A549 (cell line): ENCODE results near the gene B3GALT6. TPM values are rescaled to one million over a fixed set of nuclear protein-coding genes. Genes with fewer than 3 reads are reported as not detected.

Experiments
- ATAC-seq, 2 experiments: fragments of 200-7000 bp in 1 of 2; fragments of >200 bp in 1 of 2; cut with Nextera tagmentation in 1 of 2; cut with Tn5 transposase in 1 of 2; 3 replicates each; pipeline versions ENCODE4 v1.8.0 to v1.9.1; 2018 to 2020; ENCODE audit warnings: mild to moderate bottlenecking in 1 of 2, moderate library complexity in 1 of 2
- CTCF ChIA-PET: fragments of 300-600 bp; sonication (Branson Sonifier 250); formaldehyde crosslinking; extraction: SDS; loops from one replicate; lab custom pipeline; 2021; ENCODE audit warnings: antibody characterized with exemption, inconsistent platforms; lab: Yijun Ruan, JAX
- POLR2A ChIA-PET: fragments of 350-600 bp; formaldehyde crosslinking; extraction: SDS; loops from one replicate; lab custom pipeline; 2021; ENCODE audit warnings: antibody characterized with exemption, inconsistent platforms; lab: Yijun Ruan, JAX
- DNase-seq, 2 experiments: peaks; one replicate each; pipeline versions ENCODE4 v3.0.0 to v3.0.0-alpha.2; 2011 to 2016; ENCODE audit warnings: low read depth in 1 of 2, low spot score in 1 of 2
- FAIRE-seq: peaks from 2 replicates; lab custom pipeline; 2011; peaks lifted over from hg19 to GRCh38; lab: Jason Lieb, UNC
- H3K27ac ChIP-seq, 2 experiments: fragments of >200 bp; sonication (Bioruptor Twin); formaldehyde crosslinking; 3 replicates each; pipeline ENCODE4 v1.5.1; 2016 to 2017
- H3K4me1 ChIP-seq: fragments of >200 bp; sonication (Bioruptor Twin); formaldehyde crosslinking; 3 replicates; pipeline ENCODE4 v1.6.1; 2016
- H3K4me2 ChIP-seq: fragments of >200 bp; sonication (Bioruptor Twin); formaldehyde crosslinking; 3 replicates; pipeline ENCODE4 v1.6.1; 2016
- H3K4me3 ChIP-seq: fragments of >200 bp; sonication (Bioruptor Twin); formaldehyde crosslinking; 3 replicates; pipeline ENCODE4 v1.5.1; 2016
- H3K9me3 ChIP-seq: fragments of >200 bp; sonication (Bioruptor Twin); formaldehyde crosslinking; 3 replicates; pipeline ENCODE4 v1.6.1; 2016
- BHLHE40 ChIP-seq: IDR thresholded peaks from 2 replicates; pipeline ENCODE4 v1.6.1; 2012; ENCODE audit warnings: low read depth, low read length, inconsistent platforms
- CBX8 ChIP-seq: fragments of 200-600 bp; sonication (generic); IDR thresholded peaks from 2 replicates; pipeline ENCODE4 v1.6.1; 2016
- CHD2 ChIP-seq: fragments of 150-350 bp; IDR thresholded peaks from 2 replicates; pipeline ENCODE4 v1.6.1; 2014; ENCODE audit warnings: low read length; ENCODE audit not compliant: partially characterized antibody
- EP300 ChIP-seq, 2 experiments: fragments of >200 bp; sonication (Bioruptor Twin); formaldehyde crosslinking; IDR thresholded peaks; 2 replicates in 1 of 2; 3 replicates in 1 of 2; pipeline ENCODE4 v1.6.1; 2016 to 2017
- ESRRA ChIP-seq: fragments of 150-350 bp; IDR thresholded peaks from 2 replicates; pipeline ENCODE4 v1.6.1; 2014; ENCODE audit warnings: mild to moderate bottlenecking, low read length, borderline replicate concordance
- FOSB ChIP-seq: fragments of 250-450 bp; sonication (Bioruptor Pico); IDR thresholded peaks from 2 replicates; pipeline ENCODE4 v1.5.0; 2020; ENCODE audit warnings: mild to moderate bottlenecking, moderate library complexity
- HES2 ChIP-seq: fragments of >200 bp; sonication (Bioruptor Twin); formaldehyde crosslinking; IDR thresholded peaks from 2 replicates; pipeline ENCODE4 v1.6.1; 2016
- JUN ChIP-seq, 2 experiments: fragments of >200 bp; sonication (Bioruptor Twin); formaldehyde crosslinking; IDR thresholded peaks; 2 replicates in 1 of 2; 3 replicates in 1 of 2; pipeline ENCODE4 v1.6.1; 2016 to 2017
- JUNB ChIP-seq: fragments of >200 bp; sonication (Bioruptor Twin); formaldehyde crosslinking; IDR thresholded peaks from 2 replicates; pipeline ENCODE4 v1.6.1; 2016
- POLR2A ChIP-seq: IDR thresholded peaks from 2 replicates; pipeline ENCODE4 v1.6.1; 2012; ENCODE audit warnings: mild to moderate bottlenecking, low read length
- POLR2AphosphoS2 ChIP-seq: conservative IDR thresholded peaks from 2 replicates; pipeline ENCODE4 v1.6.1; 2012; ENCODE audit warnings: low read length, improper control_type of control experiment, inconsistent platforms
- ZNF302 ChIP-seq: fragments of 250-450 bp; sonication (Bioruptor Pico); IDR thresholded peaks from 2 replicates; pipeline ENCODE4 v1.9.0; 2021; ENCODE audit warnings: inconsistent platforms, mild to moderate bottlenecking, moderate library complexity
- WGBS: methylation state at CpG from one replicate; pipeline ENCODE4 v1.1.6; 2017; ENCODE audit errors: missing lambda C conversion rate; 5-methylcytosine and 5-hydroxymethylcytosine counted together
- polyA plus RNA-seq, 4 experiments: library from polyadenylated mRNA; depleted of rRNA in 3 of 4; stranded (reverse); fragments of >200 nt; fragmentation: RNase III in 1 of 4; extraction: RNeasy Plus Mini Kit Qiagen cat#74134 plus additional on column Dnase treatment in 1 of 4; gene quantifications; 2 replicates in 3 of 4; 3 replicates in 1 of 4; pipeline ENCODE4 v1.2.3, GENCODE V29; 2011 to 2017
- TF ChIP-seq, protein P1 (sequence below): IDR thresholded peaks from 2 replicates; pipeline ENCODE4 v1.6.1; 2012
- TF ChIP-seq, protein P2 (sequence below): fragments of >200 bp; sonication (Bioruptor Twin); formaldehyde crosslinking; IDR thresholded peaks from 3 replicates; pipeline ENCODE4 v1.6.1; 2016
- TF ChIP-seq, protein P3 (sequence below): IDR thresholded peaks from 2 replicates; pipeline ENCODE4 v1.6.1; 2012; ENCODE audit warnings: low read depth, borderline replicate concordance

The B3GALT6 gene
- polyA plus RNA-seq, 2 of the 4 experiments (the other 2 are of a cell fraction), result 12.5 to 12.9 TPM

- no peak for FAIRE-seq
- POLR2A ChIA-PET, result interaction anchor here (0.6 to 0.7 kb wide), 2 partner anchors 9 to 16 kb away, joined by 3 to 5 read pairs; no protein-coding TSS in a partner anchor
- H3K4me3 ChIP-seq, result peak overlapping the region; percentile 99
- TF ChIP-seq, protein P1, sequence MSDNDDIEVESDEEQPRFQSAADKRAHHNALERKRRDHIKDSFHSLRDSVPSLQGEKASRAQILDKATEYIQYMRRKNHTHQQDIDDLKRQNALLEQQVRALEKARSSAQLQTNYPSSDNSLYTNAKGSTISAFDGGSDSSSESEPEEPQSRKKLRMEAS, result no peak
- no peak for TF ChIP-seq CBX8
- peak overlapping the region; percentile 93 for H3K4me2 ChIP-seq
- no CpG with 5 or more reads among the region's 31 CpGs for WGBS
- peak overlapping the region; percentile 95 to 99 for H3K27ac ChIP-seq
- no peak for ATAC-seq
- no peaks in the 10 kb centered on the region for H3K9me3 ChIP-seq
- H3K4me1 ChIP-seq, result peaks cover 17% of the 10 kb centered on the region
- CTCF ChIA-PET, result interaction anchor here (0.6 to 1.0 kb wide), 2 partner anchors 17 to 78 kb away, joined by 3 read pairs; no protein-coding TSS in a partner anchor
- DNase-seq, result no peak
These were observed 41.1 kb downstream of the B3GALT6 start for GRCh38 chr1:1273209-1273511.

GRCh38 chr1:1273512-1274298 is 41.7 kb downstream of the B3GALT6 start, which contains the start of gene UBE2J2:
UBE2J2 (minus strand) TSS chr1:1273854; CDS start chr1:1267992, 5,862 bp downstream.
- Histone ChIP-seq H3K4me1 (peaks cover 17% of the 10 kb centered on the region), H3K27ac (peak within 1 kb of the TSS; percentile 95 to 99), H3K9me3 (no peaks in the 10 kb centered on the region), H3K4me3 (peak within 1 kb of the TSS; percentile 99), H3K4me2 (peak within 1 kb of the TSS; percentile 93)
- ChIA-PET POLR2A (interaction anchor here (0.6 to 0.7 kb wide), 2 partner anchors 8 to 16 kb away, joined by 3 to 5 read pairs; no protein-coding TSS in a partner anchor), CTCF (interaction anchor here (0.6 to 1.0 kb wide), 2 partner anchors 17 to 78 kb away, joined by 3 read pairs; no protein-coding TSS in a partner anchor)
- TF ChIP-seq ZNF302, result no peak
- TF ChIP-seq POLR2A, result peak; percentile 65
- TF ChIP-seq JUN (IDR thresholded peaks at IDR 0.05), result peak; percentile 24 to 82; a peak in 3 of 5 replicates
- TF ChIP-seq, protein P1, result peak; percentile 36; the same call in 1 of the 2 replicates
- no peak for TF ChIP-seq BHLHE40
- TF ChIP-seq CHD2, result peak; percentile 38
- no peak for TF ChIP-seq JUNB
- TF ChIP-seq, protein P2, sequence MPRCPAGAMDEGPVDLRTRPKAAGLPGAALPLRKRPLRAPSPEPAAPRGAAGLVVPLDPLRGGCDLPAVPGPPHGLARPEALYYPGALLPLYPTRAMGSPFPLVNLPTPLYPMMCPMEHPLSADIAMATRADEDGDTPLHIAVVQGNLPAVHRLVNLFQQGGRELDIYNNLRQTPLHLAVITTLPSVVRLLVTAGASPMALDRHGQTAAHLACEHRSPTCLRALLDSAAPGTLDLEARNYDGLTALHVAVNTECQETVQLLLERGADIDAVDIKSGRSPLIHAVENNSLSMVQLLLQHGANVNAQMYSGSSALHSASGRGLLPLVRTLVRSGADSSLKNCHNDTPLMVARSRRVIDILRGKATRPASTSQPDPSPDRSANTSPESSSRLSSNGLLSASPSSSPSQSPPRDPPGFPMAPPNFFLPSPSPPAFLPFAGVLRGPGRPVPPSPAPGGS, result 0 out of 3 replicates have a peak, but pooled peaks have one; percentile 45
- no peak for TF ChIP-seq POLR2AphosphoS2
- no peak for TF ChIP-seq HES2
- TF ChIP-seq, protein P3, sequence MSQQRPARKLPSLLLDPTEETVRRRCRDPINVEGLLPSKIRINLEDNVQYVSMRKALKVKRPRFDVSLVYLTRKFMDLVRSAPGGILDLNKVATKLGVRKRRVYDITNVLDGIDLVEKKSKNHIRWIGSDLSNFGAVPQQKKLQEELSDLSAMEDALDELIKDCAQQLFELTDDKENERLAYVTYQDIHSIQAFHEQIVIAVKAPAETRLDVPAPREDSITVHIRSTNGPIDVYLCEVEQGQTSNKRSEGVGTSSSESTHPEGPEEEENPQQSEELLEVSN, result peak; percentile 38; the same call in 1 of the 2 replicates
- TF ChIP-seq EP300 (IDR thresholded peaks at IDR 0.05), result no peak
- no peak for FAIRE-seq
- no CpG with 5 or more reads among the region's 105 CpGs for WGBS
- DNase-seq, result peak; percentile 75 to 93
- ATAC-seq, result peak; percentile 94 to 95

DNA sequence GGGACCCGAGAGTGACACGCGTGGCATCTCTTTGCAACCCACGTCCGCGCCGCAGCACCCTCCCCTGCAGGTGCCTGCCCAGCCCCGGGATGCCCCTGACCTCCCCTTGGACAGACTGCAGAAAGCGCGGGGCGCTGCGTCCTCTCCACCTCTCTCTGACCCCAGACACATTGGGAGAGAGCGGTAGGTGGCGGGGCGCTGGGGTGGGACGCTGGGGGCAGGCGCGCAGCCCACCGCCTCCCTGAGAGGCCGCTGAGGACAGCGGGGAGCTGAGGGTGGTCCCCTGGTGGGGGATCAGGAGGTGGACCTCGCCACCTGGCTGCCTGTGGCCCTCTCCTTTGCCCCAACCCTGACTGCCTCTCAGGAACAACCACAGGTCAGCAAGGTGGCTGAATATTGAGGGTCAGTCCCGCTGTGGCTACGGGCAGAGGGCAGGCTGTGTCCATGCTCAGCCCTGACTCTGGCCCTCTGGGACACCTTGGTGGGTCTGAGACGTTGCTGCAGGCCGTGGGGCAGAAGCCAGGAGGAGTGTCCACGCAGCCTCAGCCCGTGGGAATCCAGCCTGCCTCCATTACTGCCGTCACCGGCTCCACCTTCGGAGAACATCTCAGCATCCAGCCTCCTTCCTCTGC is 42.4 kb downstream of the B3GALT6 start:
- ChIA-PET POLR2A (no interaction called here), CTCF (interaction anchor here (1.0 kb wide), 1 partner anchor 16 kb away, joined by 3 read pairs; no protein-coding TSS in a partner anchor)
- TF ChIP-seq JUN (IDR thresholded peaks at IDR 0.05), result no peak
- TF ChIP-seq ZNF302, result no peak
- TF ChIP-seq CHD2, result no peak
- no peak for TF ChIP-seq CBX8
- TF ChIP-seq ESRRA, result no peak
- no peak for TF ChIP-seq FOSB
- Histone ChIP-seq H3K4me3 (peak overlapping the region; percentile 99), H3K4me2 (peak overlapping the region; percentile 88), H3K27ac (peak overlapping the region; percentile 95 to 99), H3K4me1 (peaks cover 17% of the 10 kb centered on the region), H3K9me3 (no peaks in the 10 kb centered on the region)
- no peak for DNase-seq
- ATAC-seq, result peak in 1 of 2 experiments; percentile 61; a peak in 5 of 6 replicates
- FAIRE-seq, result no peak
- WGBS, result 55% methylated on average over 15 of the region's 31 CpGs
